ENCODE measurements around the gene TPM2. TPM values are rescaled to one million over a fixed set of nuclear protein-coding genes. Genes with fewer than 3 reads are reported as not detected.

Gene TPM2
- total and polyA plus RNA-seq, 8 donors = 145 to 261 (median 192) TPM

DNA sequence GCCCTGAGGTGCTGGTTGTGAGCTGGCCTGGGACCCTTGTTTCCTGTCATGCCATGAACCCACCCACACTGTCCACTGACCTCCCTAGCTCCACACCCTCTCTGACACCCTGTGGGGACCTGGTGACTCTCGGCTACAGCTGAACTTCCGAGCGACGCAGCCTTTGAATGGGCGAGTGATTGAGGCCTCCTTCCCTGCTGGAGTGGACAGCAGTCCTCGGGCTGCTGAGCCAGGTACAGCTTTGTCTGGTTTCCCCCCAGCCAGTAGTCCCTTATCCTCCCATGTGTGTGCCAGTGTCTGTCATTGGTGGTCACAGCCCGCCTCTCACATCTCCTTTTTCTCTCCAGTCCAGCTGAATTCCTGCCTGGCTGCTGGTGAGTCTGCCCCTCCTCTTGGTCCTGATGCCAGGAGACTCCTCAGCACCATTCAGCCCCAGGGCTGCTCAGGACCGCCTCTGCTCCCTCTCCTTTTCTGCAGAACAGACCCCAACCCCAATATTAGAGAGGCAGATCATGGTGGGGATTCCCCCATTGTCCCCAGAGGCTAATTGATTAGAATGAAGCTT is 9.9 kb downstream of the TPM2 start:
- Histone ChIP-seq H3K9me3 (no peaks in the 10 kb centered on the region), H3K4me1 (peaks cover 6 to 15% of the 10 kb centered on the region in 2 donors), H3K4me3 (no peak overlapping the region), H3K27me3 (peaks cover 9 to 23% of the 10 kb centered on the region in 2 donors), H3K36me3 (peaks cover 0 to 10% of the 10 kb centered on the region in 2 donors), H3K27ac (no peak overlapping the region)
- ATAC-seq = no peak
- DNase-seq = no peak
- TF ChIP-seq, protein P1, sequence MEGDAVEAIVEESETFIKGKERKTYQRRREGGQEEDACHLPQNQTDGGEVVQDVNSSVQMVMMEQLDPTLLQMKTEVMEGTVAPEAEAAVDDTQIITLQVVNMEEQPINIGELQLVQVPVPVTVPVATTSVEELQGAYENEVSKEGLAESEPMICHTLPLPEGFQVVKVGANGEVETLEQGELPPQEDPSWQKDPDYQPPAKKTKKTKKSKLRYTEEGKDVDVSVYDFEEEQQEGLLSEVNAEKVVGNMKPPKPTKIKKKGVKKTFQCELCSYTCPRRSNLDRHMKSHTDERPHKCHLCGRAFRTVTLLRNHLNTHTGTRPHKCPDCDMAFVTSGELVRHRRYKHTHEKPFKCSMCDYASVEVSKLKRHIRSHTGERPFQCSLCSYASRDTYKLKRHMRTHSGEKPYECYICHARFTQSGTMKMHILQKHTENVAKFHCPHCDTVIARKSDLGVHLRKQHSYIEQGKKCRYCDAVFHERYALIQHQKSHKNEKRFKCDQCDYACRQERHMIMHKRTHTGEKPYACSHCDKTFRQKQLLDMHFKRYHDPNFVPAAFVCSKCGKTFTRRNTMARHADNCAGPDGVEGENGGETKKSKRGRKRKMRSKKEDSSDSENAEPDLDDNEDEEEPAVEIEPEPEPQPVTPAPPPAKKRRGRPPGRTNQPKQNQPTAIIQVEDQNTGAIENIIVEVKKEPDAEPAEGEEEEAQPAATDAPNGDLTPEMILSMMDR (IDR thresholded peaks at IDR 0.05) = no peak
- intact Hi-C loops (cut with DNase I) = no loop called here

DNA sequence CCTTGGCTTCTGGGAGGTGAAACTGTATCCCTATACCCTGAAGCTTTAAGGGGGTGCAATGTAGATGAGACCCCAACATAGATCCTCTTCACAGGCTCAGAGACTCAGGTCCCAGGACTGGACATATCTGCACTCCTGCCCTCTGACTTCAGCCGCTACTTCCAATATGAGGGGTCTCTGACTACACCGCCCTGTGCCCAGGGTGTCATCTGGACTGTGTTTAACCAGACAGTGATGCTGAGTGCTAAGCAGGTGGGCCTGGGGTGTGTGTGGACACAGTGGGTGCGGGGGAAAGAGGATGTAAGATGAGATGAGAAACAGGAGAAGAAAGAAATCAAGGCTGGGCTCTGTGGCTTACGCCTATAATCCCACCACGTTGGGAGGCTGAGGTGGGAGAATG is 10.6 kb downstream of the TPM2 start:
- TF ChIP-seq, protein P1 (IDR thresholded peaks at IDR 0.05) = no peak
- H3K27ac ChIP-seq = no peak overlapping the region
- H3K36me3 ChIP-seq = peaks cover 0 to 8% of the 10 kb centered on the region in 2 donors
- H3K27me3 ChIP-seq = peaks cover 9 to 27% of the 10 kb centered on the region in 2 donors
- DNase-seq = no peak
- peaks cover 6 to 15% of the 10 kb centered on the region in 2 donors for H3K4me1 ChIP-seq
- no peak overlapping the region for H3K4me3 ChIP-seq
- no peak for ATAC-seq
- no peaks in the 10 kb centered on the region for H3K9me3 ChIP-seq
- intact Hi-C loops (cut with DNase I) = no loop called here

DNA sequence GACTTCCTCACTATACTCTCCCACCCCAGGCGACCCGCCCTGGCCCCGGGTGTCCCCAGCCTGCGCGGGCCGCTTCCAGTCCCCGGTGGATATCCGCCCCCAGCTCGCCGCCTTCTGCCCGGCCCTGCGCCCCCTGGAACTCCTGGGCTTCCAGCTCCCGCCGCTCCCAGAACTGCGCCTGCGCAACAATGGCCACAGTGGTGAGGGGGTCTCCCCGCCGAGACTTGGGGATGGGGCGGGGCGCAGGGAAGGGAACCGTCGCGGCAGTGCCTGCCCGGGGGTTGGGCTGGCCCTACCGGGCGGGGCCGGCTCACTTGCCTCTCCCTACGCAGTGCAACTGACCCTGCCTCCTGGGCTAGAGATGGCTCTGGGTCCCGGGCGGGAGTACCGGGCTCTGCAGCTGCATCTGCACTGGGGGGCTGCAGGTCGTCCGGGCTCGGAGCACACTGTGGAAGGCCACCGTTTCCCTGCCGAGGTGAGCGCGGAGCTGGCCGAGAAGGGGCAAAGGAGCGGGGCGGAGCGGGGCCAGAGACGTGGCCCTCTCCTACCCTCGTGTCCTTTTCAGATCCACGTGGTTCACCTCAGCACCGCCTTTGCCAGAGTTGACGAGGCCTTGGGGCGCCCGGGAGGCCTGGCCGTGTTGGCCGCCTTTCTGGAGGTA is 13.9 kb downstream of the TPM2 start:
- H3K27ac ChIP-seq = no peak overlapping the region

DNA sequence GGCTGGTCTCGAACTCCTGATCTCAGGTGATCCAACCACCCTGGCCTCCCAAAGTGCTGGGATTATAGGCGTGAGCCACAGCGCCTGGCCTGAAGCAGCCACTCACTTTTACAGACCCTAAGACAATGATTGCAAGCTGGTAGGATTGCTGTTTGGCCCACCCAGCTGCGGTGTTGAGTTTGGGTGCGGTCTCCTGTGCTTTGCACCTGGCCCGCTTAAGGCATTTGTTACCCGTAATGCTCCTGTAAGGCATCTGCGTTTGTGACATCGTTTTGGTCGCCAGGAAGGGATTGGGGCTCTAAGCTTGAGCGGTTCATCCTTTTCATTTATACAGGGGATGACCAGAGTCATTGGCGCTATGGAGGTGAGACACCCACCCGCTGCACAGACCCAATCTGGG is 14.5 kb downstream of the TPM2 start:
- no peak for ATAC-seq
- intact Hi-C loops (cut with DNase I) = no loop called here
- Histone ChIP-seq H3K36me3 (no peaks in the 10 kb centered on the region), H3K27me3 (peaks cover 9 to 30% of the 10 kb centered on the region in 2 donors), H3K27ac (no peak overlapping the region), H3K9me3 (no peaks in the 10 kb centered on the region), H3K4me1 (peaks cover 6 to 12% of the 10 kb centered on the region in 2 donors), H3K4me3 (peak overlapping the region in 1 of 2 donors; percentile 40)
- no peak for DNase-seq
- TF ChIP-seq, protein P1 (IDR thresholded peaks at IDR 0.05) = no peak

More for the DNA sequence above, 13.9 kb downstream of the TPM2 start:
- H3K27me3 ChIP-seq = peaks cover 9 to 30% of the 10 kb centered on the region in 2 donors
- H3K36me3 ChIP-seq = no peaks in the 10 kb centered on the region
- H3K9me3 ChIP-seq = no peaks in the 10 kb centered on the region
- ATAC-seq = peak; percentile 84
- peak overlapping the region; percentile 40 to 42 for H3K4me3 ChIP-seq
- intact Hi-C loops (cut with DNase I) = no loop called here
- H3K4me1 ChIP-seq = peaks cover 6 to 12% of the 10 kb centered on the region in 2 donors
- peak; percentile 48 to 88 (median 74) for DNase-seq
- TF ChIP-seq, protein P1 (IDR thresholded peaks at IDR 0.05) = no peak

DNA sequence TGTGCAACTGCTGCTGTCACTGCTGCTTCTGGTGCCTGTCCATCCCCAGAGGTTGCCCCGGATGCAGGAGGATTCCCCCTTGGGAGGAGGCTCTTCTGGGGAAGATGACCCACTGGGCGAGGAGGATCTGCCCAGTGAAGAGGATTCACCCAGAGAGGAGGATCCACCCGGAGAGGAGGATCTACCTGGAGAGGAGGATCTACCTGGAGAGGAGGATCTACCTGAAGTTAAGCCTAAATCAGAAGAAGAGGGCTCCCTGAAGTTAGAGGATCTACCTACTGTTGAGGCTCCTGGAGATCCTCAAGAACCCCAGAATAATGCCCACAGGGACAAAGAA is 15.7 kb downstream of the TPM2 start:
- Histone ChIP-seq H3K27me3 (peaks cover 9 to 30% of the 10 kb centered on the region in 2 donors), H3K36me3 (no peaks in the 10 kb centered on the region), H3K4me3 (no peak overlapping the region), H3K4me1 (peaks cover 6 to 12% of the 10 kb centered on the region in 2 donors), H3K27ac (no peak overlapping the region), H3K9me3 (no peaks in the 10 kb centered on the region)
- TF ChIP-seq, protein P1 (IDR thresholded peaks at IDR 0.05) = no peak
- intact Hi-C loops (cut with DNase I) = no loop called here
- no peak for DNase-seq
- ATAC-seq = no peak

Data from left lung (tissue), 10 donors.